ENCODE results near the gene FOXA1. TPM values are rescaled to one million over a fixed set of nuclear protein-coding genes. Genes with fewer than 3 reads are reported as not detected.

The FOXA1 gene
- total and polyA plus RNA-seq, 2 donors (not counting 1 experiment from before 2014, with no cell fraction given), result not detected

DNA sequence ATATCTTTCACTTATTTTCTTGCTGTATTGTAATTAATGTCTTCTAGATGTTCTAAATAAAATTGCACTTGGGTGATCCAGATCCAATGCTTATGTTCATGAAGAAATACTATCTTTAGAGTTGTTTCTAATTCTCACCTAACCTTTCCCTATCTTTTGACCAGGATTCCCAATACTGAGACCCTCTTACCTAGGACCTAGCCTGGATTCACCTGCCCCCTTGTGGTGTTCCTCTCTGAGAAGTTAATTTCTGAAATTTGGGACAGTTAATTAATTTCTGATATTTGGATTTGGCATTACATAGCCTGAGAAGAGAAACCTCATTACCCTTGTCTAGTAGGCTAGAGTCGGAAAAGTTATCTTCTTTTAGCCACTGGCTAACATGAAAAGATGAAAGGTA, 29.5 kb downstream of the FOXA1 start:
- DNase-seq (no peak), ATAC-seq (ENCODE audit: low read depth) (no peak)
- ChIA-PET CTCF (no interaction called here), POLR2A (no interaction called here)
- Histone ChIP-seq H4K20me1 (ENCODE audit: control insufficient read depth, insufficient read depth, low read length, poor library complexity, severe bottlenecking) (no peaks in the 10 kb centered on the region), H3K9me3 (ENCODE audit: control extremely low read depth in 1 of 3, control insufficient read depth in 2 of 3, insufficient read depth in 1 of 3, low read length in 2 of 3) (no peaks in the 10 kb centered on the region), H3K9ac (ENCODE audit: low read length) (no peak overlapping the region), H3K4me1 (ENCODE audit: control insufficient read depth in 2 of 2, insufficient read depth in 2 of 2, low read length in 2 of 2) (no peaks in the 10 kb centered on the region), H3K27ac (ENCODE audit: low read length in 2 of 2) (no peak overlapping the region), H3K4me3 (ENCODE audit: control extremely low read depth in 1 of 5, extremely low read depth in 1 of 5, insufficient read depth in 1 of 5, low read depth in 2 of 5, low read length in 4 of 5) (no peak overlapping the region), H3K36me3 (replicated peaks in 1 of 2; ENCODE audit: control extremely low read depth in 1 of 2, control insufficient read depth in 1 of 2, extremely low read depth in 1 of 2, insufficient read depth in 2 of 2, low read length in 1 of 2) (no peaks in the 10 kb centered on the region), H3K27me3 (replicated peaks in 1 of 4; ENCODE audit: control extremely low read depth in 1 of 4, control insufficient read depth in 3 of 4, insufficient read depth in 4 of 4, low read length in 3 of 4) (no peaks in the 10 kb centered on the region), H3K4me2 (replicated peaks; ENCODE audit: low read depth, low read length, poor library complexity, severe bottlenecking) (no peak overlapping the region), H3K79me2 (ENCODE audit: control insufficient read depth, insufficient read depth, low read length) (no peaks in the 10 kb centered on the region), H2AFZ (ENCODE audit: insufficient read depth, low read depth, low read length, poor library complexity, severe bottlenecking) (no peak overlapping the region)
- WGBS (ENCODE audit: insufficient coverage), result no CpG with 5 or more reads among the region's 1 CpG
- no peak overlapping the region for H3K27ac Mint-ChIP-seq
- intact Hi-C loops (cut with micrococcal nuclease), result no loop called here
- no peak for TF ChIP-seq EZH2 (IDR thresholded peaks at IDR 0.05; ENCODE audit: borderline replicate concordance, insufficient read depth, low read depth, low read length, poor library complexity, severe bottlenecking)
- TF ChIP-seq, protein P1, sequence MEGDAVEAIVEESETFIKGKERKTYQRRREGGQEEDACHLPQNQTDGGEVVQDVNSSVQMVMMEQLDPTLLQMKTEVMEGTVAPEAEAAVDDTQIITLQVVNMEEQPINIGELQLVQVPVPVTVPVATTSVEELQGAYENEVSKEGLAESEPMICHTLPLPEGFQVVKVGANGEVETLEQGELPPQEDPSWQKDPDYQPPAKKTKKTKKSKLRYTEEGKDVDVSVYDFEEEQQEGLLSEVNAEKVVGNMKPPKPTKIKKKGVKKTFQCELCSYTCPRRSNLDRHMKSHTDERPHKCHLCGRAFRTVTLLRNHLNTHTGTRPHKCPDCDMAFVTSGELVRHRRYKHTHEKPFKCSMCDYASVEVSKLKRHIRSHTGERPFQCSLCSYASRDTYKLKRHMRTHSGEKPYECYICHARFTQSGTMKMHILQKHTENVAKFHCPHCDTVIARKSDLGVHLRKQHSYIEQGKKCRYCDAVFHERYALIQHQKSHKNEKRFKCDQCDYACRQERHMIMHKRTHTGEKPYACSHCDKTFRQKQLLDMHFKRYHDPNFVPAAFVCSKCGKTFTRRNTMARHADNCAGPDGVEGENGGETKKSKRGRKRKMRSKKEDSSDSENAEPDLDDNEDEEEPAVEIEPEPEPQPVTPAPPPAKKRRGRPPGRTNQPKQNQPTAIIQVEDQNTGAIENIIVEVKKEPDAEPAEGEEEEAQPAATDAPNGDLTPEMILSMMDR (IDR thresholded peaks at IDR 0.05), result no peak
- no peaks in the 10 kb centered on the region for H3K9me3 Mint-ChIP-seq (ENCODE audit: insufficient read depth)
- H3K4me3 Mint-ChIP-seq, result no peak overlapping the region
- no peaks in the 10 kb centered on the region for H3K27me3 Mint-ChIP-seq
- H3K4me1 Mint-ChIP-seq, result no peaks in the 10 kb centered on the region

DNA sequence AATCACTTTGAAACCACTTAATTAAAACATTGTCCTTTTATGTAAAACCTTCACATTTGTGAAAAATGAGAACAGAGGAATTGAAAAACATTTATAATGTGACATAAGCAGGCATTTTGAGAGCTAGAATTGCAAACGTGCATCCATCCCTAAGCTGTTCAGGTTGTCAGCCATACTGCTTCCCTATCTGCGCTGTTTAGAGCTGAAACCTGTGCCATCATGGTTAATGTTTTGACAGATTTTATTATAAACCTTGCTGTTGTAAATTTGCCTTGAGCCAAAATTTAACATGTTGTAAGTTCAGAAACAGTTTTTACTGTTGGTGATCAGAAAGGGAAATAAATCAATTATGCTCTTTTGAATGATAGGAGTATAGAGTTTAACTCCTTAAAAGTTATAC, 31.9 kb downstream of the FOXA1 start:
- H3K27me3 ChIP-seq (replicated peaks in 1 of 4; ENCODE audit: control extremely low read depth in 1 of 4, control insufficient read depth in 3 of 4, insufficient read depth in 4 of 4, low read length in 3 of 4), result no peaks in the 10 kb centered on the region
- H3K4me3 ChIP-seq (ENCODE audit: control extremely low read depth in 1 of 5, extremely low read depth in 1 of 5, insufficient read depth in 1 of 5, low read depth in 2 of 5, low read length in 4 of 5), result no peak overlapping the region
- ChIA-PET CTCF (no interaction called here), POLR2A (no interaction called here)
- intact Hi-C loops (cut with micrococcal nuclease), result no loop called here
- no peaks in the 10 kb centered on the region for H3K9me3 Mint-ChIP-seq (ENCODE audit: insufficient read depth)
- DNase-seq, result no peak
- H3K79me2 ChIP-seq (ENCODE audit: control insufficient read depth, insufficient read depth, low read length), result no peaks in the 10 kb centered on the region
- no peak for TF ChIP-seq EZH2 (IDR thresholded peaks at IDR 0.05; ENCODE audit: borderline replicate concordance, insufficient read depth, low read depth, low read length, poor library complexity, severe bottlenecking)
- TF ChIP-seq, protein P1 (IDR thresholded peaks at IDR 0.05), result no peak
- no peaks in the 10 kb centered on the region for H3K9me3 ChIP-seq (ENCODE audit: control extremely low read depth in 1 of 3, control insufficient read depth in 2 of 3, insufficient read depth in 1 of 3, low read length in 2 of 3)
- H3K4me1 ChIP-seq (ENCODE audit: control insufficient read depth in 2 of 2, insufficient read depth in 2 of 2, low read length in 2 of 2), result no peaks in the 10 kb centered on the region
- H2AFZ ChIP-seq (ENCODE audit: insufficient read depth, low read depth, low read length, poor library complexity, severe bottlenecking), result no peak overlapping the region
- H3K27me3 Mint-ChIP-seq, result no peaks in the 10 kb centered on the region
- H3K4me3 Mint-ChIP-seq, result no peak overlapping the region
- no peaks in the 10 kb centered on the region for H3K36me3 ChIP-seq (replicated peaks in 1 of 2; ENCODE audit: control extremely low read depth in 1 of 2, control insufficient read depth in 1 of 2, extremely low read depth in 1 of 2, insufficient read depth in 2 of 2, low read length in 1 of 2)
- H3K27ac Mint-ChIP-seq, result no peak overlapping the region
- no peak overlapping the region for H3K27ac ChIP-seq (ENCODE audit: low read length in 2 of 2)
- H4K20me1 ChIP-seq (ENCODE audit: control insufficient read depth, insufficient read depth, low read length, poor library complexity, severe bottlenecking), result no peaks in the 10 kb centered on the region
- H3K4me2 ChIP-seq (replicated peaks; ENCODE audit: low read depth, low read length, poor library complexity, severe bottlenecking), result no peak overlapping the region
- H3K4me1 Mint-ChIP-seq, result no peaks in the 10 kb centered on the region
- ATAC-seq (ENCODE audit: low read depth), result no peak
- no peak overlapping the region for H3K9ac ChIP-seq (ENCODE audit: low read length)
- WGBS (ENCODE audit: insufficient coverage), result no CpG with 5 or more reads among the region's 2 CpGs
